ENCODE results near the gene ARFRP1.
A peak's percentile ranks its signal among the peaks of the same experiment; 100 is the strongest.
"Not testable (repeated sequence)": the region's sequence is repeated elsewhere in the genome, so short reads cannot be mapped to it uniquely, and the experiment has no call there.

The ARFRP1 gene

GRCh38 chr20:63664143-63664851 is 43.5 kb downstream of the ARFRP1 start:
- Histone ChIP-seq H3K9ac (ENCODE audit: low read depth, low read length) (no peak overlapping the region), H3K9me3 (ENCODE audit: control insufficient read depth, insufficient read depth, low read length) (no peaks in the 10 kb centered on the region), H3K4me1 (ENCODE audit: insufficient read depth, low read length) (no peaks in the 10 kb centered on the region), H3K36me3 (ENCODE audit: insufficient read depth, low read length) (peaks cover 7% of the 10 kb centered on the region; the same call in 1 of the 2 replicates)

GRCh38 chr20:63663332-63664066 is 44.3 kb downstream of the ARFRP1 start:
- no peaks in the 10 kb centered on the region for H3K9me3 ChIP-seq (ENCODE audit: control insufficient read depth, insufficient read depth, low read length)
- H3K4me1 ChIP-seq (ENCODE audit: insufficient read depth, low read length): no peaks in the 10 kb centered on the region; the same call in 1 of the 2 replicates
- no peak overlapping the region for H3K9ac ChIP-seq (ENCODE audit: low read depth, low read length)
- peaks cover 7% of the 10 kb centered on the region; the same call in 1 of the 2 replicates for H3K36me3 ChIP-seq (ENCODE audit: insufficient read depth, low read length)

- Histone ChIP-seq H3K36me3 (ENCODE audit: insufficient read depth, low read length) (peaks cover 7% of the 10 kb centered on the region; the same call in 1 of the 2 replicates), H3K9me3 (ENCODE audit: control insufficient read depth, insufficient read depth, low read length) (no peaks in the 10 kb centered on the region), H3K4me1 (ENCODE audit: insufficient read depth, low read length) (no peaks in the 10 kb centered on the region; the same call in 1 of the 2 replicates), H3K9ac (ENCODE audit: low read depth, low read length) (no peak overlapping the region)
Measured at GRCh38 chr20:63662813-63663189, 45.0 kb downstream of the ARFRP1 start.

DNA sequence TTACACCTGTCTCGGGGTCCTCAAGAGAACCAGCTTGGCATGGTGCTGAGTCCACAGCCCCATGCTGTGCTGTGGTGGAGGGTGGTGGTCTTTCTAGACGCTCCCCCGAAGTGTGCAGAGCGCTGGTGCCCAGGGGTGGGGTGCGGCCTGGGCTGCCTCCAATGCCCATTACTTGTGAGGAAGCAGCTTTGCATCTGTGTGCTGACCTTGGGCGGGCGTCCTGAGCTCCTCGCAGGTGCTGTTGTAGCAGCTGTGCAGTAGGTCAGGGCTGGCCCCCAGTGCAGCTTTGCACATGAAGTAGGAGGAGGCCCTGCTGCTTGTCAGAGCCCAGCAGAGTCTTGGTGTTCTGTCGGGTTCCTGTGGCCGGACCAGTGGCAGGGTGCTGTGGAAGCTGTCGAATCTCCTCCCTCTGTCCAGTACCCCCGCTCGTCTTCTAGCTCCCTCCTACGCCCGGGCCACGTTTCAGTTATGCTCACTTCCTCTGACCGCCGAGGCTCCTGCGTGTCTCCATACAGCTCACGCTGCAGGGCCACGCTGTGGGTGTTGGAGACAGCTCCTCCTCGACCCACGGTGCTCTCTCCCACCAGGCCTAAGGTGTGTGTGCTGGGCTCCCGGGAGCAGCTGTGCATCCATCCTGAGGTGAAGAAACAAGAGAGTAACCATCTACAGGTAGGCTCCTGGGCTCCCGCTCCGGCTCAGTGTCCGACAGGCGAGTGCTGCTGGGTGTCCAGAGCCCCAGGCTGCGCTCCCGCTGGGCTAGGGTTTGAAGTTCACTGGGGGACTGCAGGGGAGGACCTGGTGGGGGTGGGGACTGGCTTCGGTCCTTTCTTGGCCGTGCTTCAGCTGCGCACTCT is 45.6 kb downstream of the ARFRP1 start:
- H3K36me3 ChIP-seq (ENCODE audit: insufficient read depth, low read length): 0 out of 2 replicates have a peak, but pooled peaks cover 4% of the 10 kb centered on the region
- no peak overlapping the region for H3K9ac ChIP-seq (ENCODE audit: low read depth, low read length)
- no peaks in the 10 kb centered on the region for H3K9me3 ChIP-seq (ENCODE audit: control insufficient read depth, insufficient read depth, low read length)
- no peaks in the 10 kb centered on the region; the same call in 1 of the 2 replicates for H3K4me1 ChIP-seq (ENCODE audit: insufficient read depth, low read length)

GRCh38 chr20:63661108-63661507 is 46.7 kb downstream of the ARFRP1 start:
- Histone ChIP-seq H3K4me1 (ENCODE audit: insufficient read depth, low read length) (no peaks in the 10 kb centered on the region; the same call in 1 of the 2 replicates), H3K36me3 (ENCODE audit: insufficient read depth, low read length) (0 out of 2 replicates have a peak, but pooled peaks cover 4% of the 10 kb centered on the region), H3K9ac (ENCODE audit: low read depth, low read length) (no peak overlapping the region), H3K9me3 (ENCODE audit: control insufficient read depth, insufficient read depth, low read length) (no peaks in the 10 kb centered on the region)

DNA sequence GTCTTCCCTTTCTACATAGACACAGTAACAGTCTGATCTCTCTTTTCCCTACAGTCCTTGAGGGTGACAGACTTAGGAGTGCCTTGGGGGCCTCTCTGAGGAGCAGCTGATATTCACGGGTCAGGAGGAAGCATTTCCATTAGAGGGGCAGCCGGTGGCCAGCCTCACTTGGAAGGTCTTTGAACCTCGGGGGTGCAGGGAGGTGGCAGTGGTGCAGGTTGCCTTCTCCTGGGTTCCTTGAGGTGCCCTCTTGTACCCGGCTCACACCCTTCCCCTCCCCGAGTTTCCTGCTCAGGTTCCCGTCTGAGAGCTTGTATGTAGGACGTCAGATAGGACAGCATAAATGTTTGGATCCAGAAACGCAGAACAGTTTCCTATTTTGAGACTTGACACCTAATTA is 47.2 kb downstream of the ARFRP1 start:
- Histone ChIP-seq H3K9ac (ENCODE audit: low read depth, low read length) (no peak overlapping the region), H3K4me1 (ENCODE audit: insufficient read depth, low read length) (no peaks in the 10 kb centered on the region; the same call in 1 of the 2 replicates), H3K9me3 (ENCODE audit: control insufficient read depth, insufficient read depth, low read length) (no peaks in the 10 kb centered on the region), H3K36me3 (ENCODE audit: insufficient read depth, low read length) (0 out of 2 replicates have a peak, but pooled peaks cover 4% of the 10 kb centered on the region)

GRCh38 chr20:63660174-63660573 is 47.6 kb downstream of the ARFRP1 start:
- H3K36me3 ChIP-seq (ENCODE audit: insufficient read depth, low read length); H3K9me3 ChIP-seq (ENCODE audit: control insufficient read depth, insufficient read depth, low read length); H3K9ac ChIP-seq (ENCODE audit: low read depth, low read length); H3K4me1 ChIP-seq (ENCODE audit: insufficient read depth, low read length): not testable (repeated sequence)

DNA sequence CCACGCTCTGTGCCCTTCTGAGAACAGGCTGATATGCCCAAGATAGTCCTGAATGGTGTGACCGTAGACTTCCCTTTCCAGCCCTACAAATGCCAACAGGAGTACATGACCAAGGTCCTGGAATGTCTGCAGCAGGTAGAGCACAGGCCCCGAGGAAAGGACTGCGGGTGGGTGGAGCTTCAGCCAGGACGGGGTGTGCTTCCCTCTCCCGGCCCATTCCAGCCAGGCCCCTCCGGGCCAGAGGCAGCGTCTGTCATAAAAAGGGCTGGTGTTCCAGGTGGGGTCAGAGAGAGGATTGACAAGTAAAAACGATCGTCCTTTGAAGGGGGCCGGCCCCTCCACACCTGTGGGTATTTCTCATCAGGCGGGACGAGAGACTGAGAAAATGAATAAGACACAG is 48.4 kb downstream of the ARFRP1 start:
- Histone ChIP-seq H3K4me1 (ENCODE audit: insufficient read depth, low read length) (peaks cover 3% of the 10 kb centered on the region), H3K36me3 (ENCODE audit: insufficient read depth, low read length) (0 out of 2 replicates have a peak, but pooled peaks cover 4% of the 10 kb centered on the region), H3K9ac (ENCODE audit: low read depth, low read length) (peak overlapping the region; percentile 81; the same call in 1 of the 2 replicates), H3K9me3 (ENCODE audit: control insufficient read depth, insufficient read depth, low read length) (no peaks in the 10 kb centered on the region)

GRCh38 chr20:63658749-63659187 is 49.0 kb downstream of the ARFRP1 start:
- peak overlapping the region; percentile 81; the same call in 1 of the 2 replicates for H3K9ac ChIP-seq (ENCODE audit: low read depth, low read length)
- peaks cover 7% of the 10 kb centered on the region for H3K4me1 ChIP-seq (ENCODE audit: insufficient read depth, low read length)
- H3K36me3 ChIP-seq (ENCODE audit: insufficient read depth, low read length): 0 out of 2 replicates have a peak, but pooled peaks cover 4% of the 10 kb centered on the region
- H3K9me3 ChIP-seq (ENCODE audit: control insufficient read depth, insufficient read depth, low read length): no peaks in the 10 kb centered on the region

- Histone ChIP-seq H3K36me3 (ENCODE audit: insufficient read depth, low read length) (0 out of 2 replicates have a peak, but pooled peaks cover 4% of the 10 kb centered on the region), H3K9ac (ENCODE audit: low read depth, low read length) (peak within 1 kb of the TSS; percentile 81), H3K9me3 (ENCODE audit: control insufficient read depth, insufficient read depth, low read length) (no peaks in the 10 kb centered on the region), H3K4me1 (ENCODE audit: insufficient read depth, low read length) (peaks cover 7% of the 10 kb centered on the region)
Measured at GRCh38 chr20:63657937-63658748, 49.6 kb downstream of the ARFRP1 start, which contains the start of gene RTEL1. Gene RTEL1, plus strand, starts transcription at chr20:63658312. Its CDS starts 1,091 bp downstream, at chr20:63659403.

GRCh38 chr20:63657260-63657936 is 50.4 kb downstream of the ARFRP1 start:
- Histone ChIP-seq H3K36me3 (ENCODE audit: insufficient read depth, low read length) (0 out of 2 replicates have a peak, but pooled peaks cover 4% of the 10 kb centered on the region), H3K9ac (ENCODE audit: low read depth, low read length) (peak overlapping the region; percentile 81), H3K4me1 (ENCODE audit: insufficient read depth, low read length) (peaks cover 7% of the 10 kb centered on the region)

DNA sequence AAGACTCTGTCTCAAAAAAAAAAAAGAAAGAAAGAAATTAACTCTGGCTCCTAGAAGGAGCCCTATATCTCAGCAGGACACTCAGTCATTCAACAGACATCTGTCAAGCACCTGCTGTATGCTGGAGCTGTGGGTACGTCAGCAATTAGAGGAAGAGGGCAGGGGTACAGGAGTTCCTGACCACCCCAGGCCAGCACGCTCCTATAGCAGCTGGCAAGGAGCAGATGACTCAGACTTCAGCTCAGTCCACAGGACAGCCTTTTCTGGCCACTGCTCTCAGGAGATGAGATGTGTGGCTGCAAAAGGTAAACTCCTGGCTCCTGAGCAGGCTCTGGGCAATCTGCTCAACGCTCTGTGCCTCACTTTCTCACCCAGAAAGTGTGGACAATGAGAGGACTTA is 51.3 kb downstream of the ARFRP1 start:
- Histone ChIP-seq H3K9ac (ENCODE audit: low read depth, low read length) (no peak overlapping the region), H3K36me3 (ENCODE audit: insufficient read depth, low read length) (0 out of 2 replicates have a peak, but pooled peaks cover under 1% of the 10 kb centered on the region), H3K4me1 (ENCODE audit: insufficient read depth, low read length) (peaks cover 9% of the 10 kb centered on the region), H3K9me3 (ENCODE audit: control insufficient read depth, insufficient read depth, low read length) (no peaks in the 10 kb centered on the region)

More at GRCh38 chr20:63657260-63657936, 50.4 kb downstream of the ARFRP1 start:
- no peaks in the 10 kb centered on the region for H3K9me3 ChIP-seq (ENCODE audit: control insufficient read depth, insufficient read depth, low read length)

GRCh38 chr20:63655249-63655648 is 52.5 kb downstream of the ARFRP1 start:
- Histone ChIP-seq H3K9ac (ENCODE audit: low read depth, low read length) (no peak overlapping the region), H3K36me3 (ENCODE audit: insufficient read depth, low read length) (no peaks in the 10 kb centered on the region), H3K9me3 (ENCODE audit: control insufficient read depth, insufficient read depth, low read length) (no peaks in the 10 kb centered on the region), H3K4me1 (ENCODE audit: insufficient read depth, low read length) (peaks cover 9% of the 10 kb centered on the region)

Measured in ES-I3 (cell line).